ENCODE measurements around the gene SMG6.

The SMG6 gene

GRCh38 chr17:2264067-2264860 lies 39.3 kb downstream of the SMG6 start (continued):
- TF ChIP-seq ZNF133 (tag by site-specific recombination; IDR thresholded peaks at IDR 0.05) (no peak), ZNF488 (tag by site-specific recombination; IDR thresholded peaks at IDR 0.05) (no peak), ZNF830 (tag by site-specific recombination; IDR thresholded peaks at IDR 0.05; ENCODE audit: low read depth) (peak; percentile 75), MZF1 (tag by site-specific recombination; IDR thresholded peaks at IDR 0.05; ENCODE audit: borderline replicate concordance) (no peak), HOXC10 (CRISPR knock-in tag; IDR thresholded peaks at IDR 0.05) (no peak), HIC1 (tag by site-specific recombination; IDR thresholded peaks at IDR 0.05) (no peak), ZSCAN4 (tag by site-specific recombination; IDR thresholded peaks at IDR 0.05) (no peak), ZNF600 (tag by site-specific recombination; IDR thresholded peaks at IDR 0.05) (peak; percentile 47; the same call in 1 of the 2 replicates), ZNF248 (tag by site-specific recombination; IDR thresholded peaks at IDR 0.05) (0 out of 2 replicates have a peak, but pooled peaks have one; percentile 24), ZBTB6 (tag by site-specific recombination; IDR thresholded peaks at IDR 0.05) (no peak), ZNF24 (tag by site-specific recombination; IDR thresholded peaks at IDR 0.05) (no peak), ZNF223 (tag by site-specific recombination; IDR thresholded peaks at IDR 0.05) (no peak), ZNF544 (tag by site-specific recombination; IDR thresholded peaks at IDR 0.05) (peak; percentile 94), ZNF621 (tag by site-specific recombination; IDR thresholded peaks at IDR 0.05) (no peak), ZSCAN5A (tag by site-specific recombination; IDR thresholded peaks at IDR 0.05) (no peak), ZNF184 (tag by site-specific recombination; IDR thresholded peaks at IDR 0.05) (peak; percentile 90), ZNF501 (tag by site-specific recombination; IDR thresholded peaks at IDR 0.05) (no peak), TSHZ1 (tag by site-specific recombination; IDR thresholded peaks at IDR 0.05; ENCODE audit: borderline replicate concordance) (no peak; the same call in 1 of the 2 replicates), ZNF221 (tag by site-specific recombination; IDR thresholded peaks at IDR 0.05; ENCODE audit: borderline replicate concordance) (no peak; the same call in 1 of the 2 replicates), ZNF664 (tag by site-specific recombination; IDR thresholded peaks at IDR 0.05) (no peak), ZNF214 (tag by site-specific recombination; IDR thresholded peaks at IDR 0.05; ENCODE audit: borderline replicate concordance) (peak; percentile 68; the same call in 1 of the 2 replicates), ZNF561 (tag by site-specific recombination; IDR thresholded peaks at IDR 0.05; ENCODE audit: borderline replicate concordance) (peak; percentile 94), GLIS2 (tag by site-specific recombination; IDR thresholded peaks at IDR 0.05) (no peak), ZNF610 (tag by site-specific recombination; IDR thresholded peaks at IDR 0.05; ENCODE audit: borderline replicate concordance) (no peak), ZNF660 (tag by site-specific recombination; IDR thresholded peaks at IDR 0.05) (peak; percentile 98), MYNN (tag by site-specific recombination; IDR thresholded peaks at IDR 0.05; ENCODE audit: borderline replicate concordance) (no peak), ZNF529 (tag by site-specific recombination; IDR thresholded peaks at IDR 0.05; ENCODE audit: insufficient replicate concordance) (no peak), ZBTB20 (tag by site-specific recombination; IDR thresholded peaks at IDR 0.05) (peak; percentile 91)
